GM18499 (cell line): ENCODE data around the gene NBPF11.
"Not testable (repeated sequence)": the region's sequence is repeated elsewhere in the genome, so short reads cannot be mapped to it uniquely, and the experiment has no call there.

Experiments used
- ATAC-seq: cut with Tn5 transposase; IDR thresholded peaks from one replicate; pipeline ENCODE4 v1.9.1; 2021; ENCODE audit warnings: moderate number of reproducible peaks; ENCODE audit not compliant: insufficient read depth, unreplicated experiment

Gene NBPF11

GRCh38 chr1:148060294-148060701 is 91.8 kb downstream of the NBPF11 start:
- ATAC-seq: not testable (repeated sequence)

GRCh38 chr1:148057384-148057783 is 94.7 kb downstream of the NBPF11 start:
- ATAC-seq: not testable (repeated sequence)
